PC-3 (cell line): Measurements from ENCODE around the gene SLC12A8. TPM values are rescaled to one million over a fixed set of nuclear protein-coding genes. Genes with fewer than 3 reads are reported as not detected.

Experiments
- ATAC-seq: fragments of 200-7000 bp; cut with Tn5 transposase; 2 replicates; pipeline ENCODE4 v1.9.1; 2020; ENCODE audit warnings: mild to moderate bottlenecking, moderate library complexity
- BruUV-seq: library from RNA; stranded (reverse); fragments of 400-500 nt; replicated peaks from 2 replicates; lab custom pipeline; 2021; lab: Mats Ljungman, UMichigan
- CTCF ChIA-PET: fragments of 300-600 bp; sonication (Branson Sonifier 250); formaldehyde crosslinking; loops from one replicate; lab custom pipeline; 2022; ENCODE audit warnings: antibody characterized with exemption; lab: Charles Lee
- POLR2A ChIA-PET: fragments of 300-600 bp; sonication (Branson Sonifier 250); formaldehyde crosslinking; loops from one replicate; lab custom pipeline; 2022; ENCODE audit warnings: antibody characterized with exemption; ENCODE audit not compliant: unreplicated experiment; lab: Charles Lee
- DNase-seq: peaks from one replicate; pipeline ENCODE4 v3.0.0-alpha.2; 2015
- H2AFZ ChIP-seq: fragments of 300-600 bp; sonication (generic); 2 replicates; pipeline ENCODE4 v1.6.0; 2016; ENCODE audit warnings: antibody characterized with exemption, low read length
- H3F3A ChIP-seq: fragments of 300-600 bp; sonication (generic); one replicate; pipeline ENCODE4 v1.6.0; 2017; ENCODE audit warnings: antibody characterized with exemption, low read length, control low read depth, mild to moderate bottlenecking; ENCODE audit not compliant: unreplicated experiment
- H3K27ac ChIP-seq: fragments of 300-600 bp; sonication (generic); 2 replicates; pipeline ENCODE4 v1.5.1; 2016; ENCODE audit warnings: mild to moderate bottlenecking, low read length
- H3K27me3 ChIP-seq: fragments of 300-600 bp; sonication (generic); 2 replicates; pipeline ENCODE4 v1.6.1; 2016; ENCODE audit warnings: low read length, mixed read lengths
- H3K36me3 ChIP-seq: fragments of 300-600 bp; sonication (generic); 2 replicates; pipeline ENCODE4 v1.6.1; 2016; ENCODE audit warnings: low read depth, mixed run types, low read length, mixed read lengths
- H3K4me1 ChIP-seq: fragments of 300-600 bp; sonication (generic); 2 replicates; pipeline ENCODE4 v1.5.1; 2016; ENCODE audit warnings: low read length; ENCODE audit not compliant: insufficient read depth
- H3K4me2 ChIP-seq: fragments of 300-600 bp; sonication (generic); 2 replicates; pipeline ENCODE4 v1.6.0; 2016; ENCODE audit warnings: low read length
- H3K4me3 ChIP-seq: fragments of 300-600 bp; sonication (generic); 2 replicates; pipeline ENCODE4 v1.5.1; 2016; ENCODE audit warnings: mild to moderate bottlenecking, low read length, mixed read lengths
- H3K79me2 ChIP-seq: fragments of 300-600 bp; sonication (generic); 2 replicates; pipeline ENCODE4 v1.6.1; 2017; ENCODE audit warnings: low read length, mixed read lengths
- H3K9ac ChIP-seq: fragments of 300-600 bp; sonication (generic); 2 replicates; pipeline ENCODE4 v1.6.0; 2016; ENCODE audit warnings: mild to moderate bottlenecking, low read length
- H3K9me2 ChIP-seq: fragments of 300-600 bp; sonication (generic); replicated peaks from 2 replicates; pipeline ENCODE4 v1.6.1; 2016; ENCODE audit warnings: mixed run types, low read length, mixed read lengths
- H3K9me3 ChIP-seq: fragments of 300-600 bp; sonication (generic); 2 replicates; pipeline ENCODE4 v1.6.1; 2016; ENCODE audit warnings: low read length, mixed read lengths
- H4K20me1 ChIP-seq: fragments of 300-600 bp; sonication (generic); 2 replicates; pipeline ENCODE4 v1.6.1; 2016; ENCODE audit warnings: low read length, mixed read lengths
- EZH2 ChIP-seq: fragments of 300-600 bp; sonication (generic); IDR thresholded peaks from one replicate; pipeline ENCODE4 v1.6.1; 2017; ENCODE audit warnings: antibody characterized with exemption, mild to moderate bottlenecking, low read length; ENCODE audit not compliant: unreplicated experiment
- EZH2phosphoT487 ChIP-seq: fragments of 300-600 bp; sonication (generic); IDR thresholded peaks from 2 replicates; pipeline ENCODE4 v1.6.1; 2018; ENCODE audit warnings: mild to moderate bottlenecking, antibody characterized with exemption, low read length, borderline replicate concordance
- intact Hi-C: fragments of 100-400 bp; cut with micrococcal nuclease; formaldehyde crosslinking; loops from 2 replicates; pipeline ENCODE4 v1.9.0; 2023
- total RNA-seq: library from RNA; depleted of rRNA; stranded (reverse); fragments of >200 nt; gene quantifications from 2 replicates; pipeline ENCODE4 v1.2.3, GENCODE V29; 2014
- TF ChIP-seq, protein P1 (sequence below): fragments of 300-600 bp; sonication (generic); conservative IDR thresholded peaks from 2 replicates; pipeline ENCODE4 v1.5.1; 2017; ENCODE audit warnings: antibody characterized with exemption, low read depth, mild to moderate bottlenecking, low read length

SLC12A8 gene
- total RNA-seq, 1 experiment from 2014 or later: 11.0 TPM

DNA sequence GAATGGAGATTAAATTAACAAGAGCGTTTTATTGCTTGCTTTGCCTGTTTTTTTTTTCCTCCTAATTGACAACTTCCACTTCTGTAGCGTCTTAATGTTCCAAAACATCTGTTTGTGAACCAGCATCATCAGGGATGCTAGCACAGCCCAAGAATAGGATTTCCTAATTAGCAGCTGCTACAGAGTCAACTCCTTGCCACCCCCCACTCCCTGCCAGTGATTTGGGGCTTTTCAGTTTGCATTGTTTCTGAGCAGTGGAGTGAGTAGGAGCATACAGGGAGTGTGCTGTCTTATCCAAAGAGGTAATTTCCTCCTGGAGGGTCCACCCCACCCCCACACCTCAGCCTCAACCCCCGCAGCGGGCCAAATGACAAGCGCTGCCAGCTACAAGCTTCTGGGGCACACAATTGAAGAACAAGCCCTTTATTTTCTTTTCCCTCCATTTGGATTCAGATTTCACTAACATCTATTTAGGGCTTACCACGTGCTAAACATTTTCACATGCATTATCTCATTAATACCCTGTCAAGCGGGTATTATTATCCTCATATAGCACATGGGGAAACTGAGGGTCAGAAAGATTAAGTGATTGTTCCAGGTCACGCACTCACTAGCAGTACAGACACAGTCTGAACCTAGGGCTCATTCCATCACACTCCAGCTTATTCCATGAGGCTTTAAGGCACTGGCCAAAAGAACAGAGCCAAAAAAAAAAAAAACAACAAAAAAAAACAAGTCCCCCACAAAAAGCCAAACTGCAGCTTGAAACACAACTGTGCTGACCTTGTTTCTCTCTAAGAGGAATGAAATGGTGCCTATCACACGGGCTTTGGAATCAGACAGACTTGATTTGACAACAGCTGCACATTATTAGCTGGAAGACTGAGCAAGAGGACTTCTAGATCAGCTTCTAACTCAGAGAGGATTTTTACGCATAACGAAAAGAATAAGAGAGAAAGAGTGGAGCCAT lies 173.1 kb downstream of the SLC12A8 start:
- Histone ChIP-seq H2AFZ (no peak overlapping the region), H3K4me2 (no peak overlapping the region), H3F3A (no peaks in the 10 kb centered on the region), H3K36me3 (no peaks in the 10 kb centered on the region), H3K4me3 (no peak overlapping the region), H3K9me3 (no peaks in the 10 kb centered on the region), H3K4me1 (no peaks in the 10 kb centered on the region), H3K9me2 (no peaks in the 10 kb centered on the region), H4K20me1 (no peaks in the 10 kb centered on the region), H3K27ac (no peak overlapping the region), H3K9ac (no peak overlapping the region), H3K27me3 (no peaks in the 10 kb centered on the region), H3K79me2 (no peaks in the 10 kb centered on the region)
- POLR2A ChIA-PET: no interaction called here
- TF ChIP-seq, protein P1, sequence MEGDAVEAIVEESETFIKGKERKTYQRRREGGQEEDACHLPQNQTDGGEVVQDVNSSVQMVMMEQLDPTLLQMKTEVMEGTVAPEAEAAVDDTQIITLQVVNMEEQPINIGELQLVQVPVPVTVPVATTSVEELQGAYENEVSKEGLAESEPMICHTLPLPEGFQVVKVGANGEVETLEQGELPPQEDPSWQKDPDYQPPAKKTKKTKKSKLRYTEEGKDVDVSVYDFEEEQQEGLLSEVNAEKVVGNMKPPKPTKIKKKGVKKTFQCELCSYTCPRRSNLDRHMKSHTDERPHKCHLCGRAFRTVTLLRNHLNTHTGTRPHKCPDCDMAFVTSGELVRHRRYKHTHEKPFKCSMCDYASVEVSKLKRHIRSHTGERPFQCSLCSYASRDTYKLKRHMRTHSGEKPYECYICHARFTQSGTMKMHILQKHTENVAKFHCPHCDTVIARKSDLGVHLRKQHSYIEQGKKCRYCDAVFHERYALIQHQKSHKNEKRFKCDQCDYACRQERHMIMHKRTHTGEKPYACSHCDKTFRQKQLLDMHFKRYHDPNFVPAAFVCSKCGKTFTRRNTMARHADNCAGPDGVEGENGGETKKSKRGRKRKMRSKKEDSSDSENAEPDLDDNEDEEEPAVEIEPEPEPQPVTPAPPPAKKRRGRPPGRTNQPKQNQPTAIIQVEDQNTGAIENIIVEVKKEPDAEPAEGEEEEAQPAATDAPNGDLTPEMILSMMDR: no peak
- no peak for TF ChIP-seq EZH2
- no peak for TF ChIP-seq EZH2phosphoT487
- intact Hi-C loops: no loop called here
- ATAC-seq (no peak), DNase-seq (no peak)
- CTCF ChIA-PET: interaction anchor here (0.7 kb wide), 1 partner anchor 13 kb away, joined by 4 read pairs; no protein-coding TSS in a partner anchor
- BruUV-seq: no TSS peak

DNA sequence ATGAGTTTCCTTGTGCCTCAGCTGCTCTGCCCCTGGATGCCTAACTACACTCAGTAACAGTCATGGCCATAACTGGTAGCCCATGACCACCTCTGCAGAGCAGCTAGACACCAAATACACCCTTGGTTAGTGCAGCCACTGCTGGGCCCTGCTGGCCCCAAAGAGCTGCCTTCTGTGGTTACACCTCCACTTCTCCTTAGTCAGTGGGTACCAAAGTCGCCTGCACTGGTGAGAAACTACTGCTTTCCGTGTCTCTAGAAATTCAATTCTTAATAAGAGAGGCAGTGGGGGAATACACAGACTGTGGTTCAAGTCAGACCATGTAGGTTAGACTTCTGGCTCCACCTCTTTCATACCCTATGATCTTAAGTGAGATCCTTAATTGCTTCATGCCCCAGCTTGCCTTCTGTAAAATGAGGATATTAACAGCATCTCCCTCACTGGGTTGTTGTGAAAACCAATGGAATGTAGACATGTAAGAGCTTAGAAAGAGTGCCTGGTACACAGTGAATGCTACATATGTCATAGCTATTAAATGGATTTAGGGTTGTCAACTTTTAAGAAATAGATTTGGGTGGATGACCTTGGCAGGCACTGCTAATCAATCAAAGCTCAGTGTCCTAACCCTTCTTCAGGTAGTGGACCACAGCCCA lies 174.9 kb downstream of the SLC12A8 start:
- Histone ChIP-seq H3K9ac (no peak overlapping the region), H3F3A (no peaks in the 10 kb centered on the region), H3K27ac (no peak overlapping the region), H3K9me3 (no peaks in the 10 kb centered on the region), H3K36me3 (no peaks in the 10 kb centered on the region), H3K4me1 (no peaks in the 10 kb centered on the region), H3K79me2 (no peaks in the 10 kb centered on the region), H4K20me1 (no peaks in the 10 kb centered on the region), H3K4me2 (no peak overlapping the region), H2AFZ (no peak overlapping the region), H3K9me2 (no peaks in the 10 kb centered on the region), H3K4me3 (no peak overlapping the region), H3K27me3 (no peaks in the 10 kb centered on the region)
- TF ChIP-seq, protein P1: no peak
- TF ChIP-seq EZH2phosphoT487 (no peak), EZH2 (no peak)
- ATAC-seq (no peak), DNase-seq (no peak)
- ChIA-PET CTCF (no interaction called here), POLR2A (no interaction called here)
- BruUV-seq: no TSS peak
- intact Hi-C loops: no loop called here
